ENCODE results near the gene PFKP. TPM values are rescaled to one million over a fixed set of nuclear protein-coding genes. Genes with fewer than 3 reads are reported as not detected.

PFKP gene
- total and polyA plus RNA-seq, 2 experiments from 2014 or later: 639 to 781 TPM

DNA sequence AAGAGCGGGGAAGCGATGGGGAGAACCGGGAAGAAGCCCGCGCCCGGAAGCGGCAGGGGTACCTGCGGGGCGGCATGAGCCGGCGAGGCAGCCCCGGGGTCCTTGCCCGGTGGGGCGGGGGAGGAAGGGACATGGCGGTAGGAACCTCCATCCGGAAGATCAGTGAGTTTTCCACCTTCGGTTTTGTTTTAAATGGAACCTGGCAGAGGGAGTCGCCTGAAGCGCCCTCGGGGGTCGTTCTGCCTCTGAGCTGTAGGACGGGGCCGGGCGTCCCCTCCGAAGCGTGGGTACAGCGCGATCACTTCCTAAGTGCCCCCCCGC lies 471 bp downstream of the PFKP start:
- H3K36me3 ChIP-seq: peaks cover 13% of the 10 kb centered on the region
- TF ChIP-seq, protein P1, sequence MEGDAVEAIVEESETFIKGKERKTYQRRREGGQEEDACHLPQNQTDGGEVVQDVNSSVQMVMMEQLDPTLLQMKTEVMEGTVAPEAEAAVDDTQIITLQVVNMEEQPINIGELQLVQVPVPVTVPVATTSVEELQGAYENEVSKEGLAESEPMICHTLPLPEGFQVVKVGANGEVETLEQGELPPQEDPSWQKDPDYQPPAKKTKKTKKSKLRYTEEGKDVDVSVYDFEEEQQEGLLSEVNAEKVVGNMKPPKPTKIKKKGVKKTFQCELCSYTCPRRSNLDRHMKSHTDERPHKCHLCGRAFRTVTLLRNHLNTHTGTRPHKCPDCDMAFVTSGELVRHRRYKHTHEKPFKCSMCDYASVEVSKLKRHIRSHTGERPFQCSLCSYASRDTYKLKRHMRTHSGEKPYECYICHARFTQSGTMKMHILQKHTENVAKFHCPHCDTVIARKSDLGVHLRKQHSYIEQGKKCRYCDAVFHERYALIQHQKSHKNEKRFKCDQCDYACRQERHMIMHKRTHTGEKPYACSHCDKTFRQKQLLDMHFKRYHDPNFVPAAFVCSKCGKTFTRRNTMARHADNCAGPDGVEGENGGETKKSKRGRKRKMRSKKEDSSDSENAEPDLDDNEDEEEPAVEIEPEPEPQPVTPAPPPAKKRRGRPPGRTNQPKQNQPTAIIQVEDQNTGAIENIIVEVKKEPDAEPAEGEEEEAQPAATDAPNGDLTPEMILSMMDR (IDR thresholded peaks at IDR 0.05; ENCODE audit: low read depth, low read length): no peak

GRCh38 chr10:3068201-3068967 lies 1.0 kb downstream of the PFKP start:
- peak; percentile 68 to 78 for DNase-seq (ENCODE audit: low read depth in 1 of 2, low spot score in 1 of 2)

More for the DNA sequence above, 471 bp downstream of the PFKP start:
- no peaks in the 10 kb centered on the region for H3K27me3 ChIP-seq
- DNase-seq (ENCODE audit: low read depth in 1 of 2, low spot score in 1 of 2): no peak
- no peaks in the 10 kb centered on the region for H3K9me3 ChIP-seq (ENCODE audit: low read depth)
- H3K4me3 ChIP-seq: peak overlapping the region; percentile 92
- H3K27ac ChIP-seq: peak overlapping the region; percentile 89
- peaks cover 37% of the 10 kb centered on the region for H3K4me1 ChIP-seq (ENCODE audit: low read depth)

DNA sequence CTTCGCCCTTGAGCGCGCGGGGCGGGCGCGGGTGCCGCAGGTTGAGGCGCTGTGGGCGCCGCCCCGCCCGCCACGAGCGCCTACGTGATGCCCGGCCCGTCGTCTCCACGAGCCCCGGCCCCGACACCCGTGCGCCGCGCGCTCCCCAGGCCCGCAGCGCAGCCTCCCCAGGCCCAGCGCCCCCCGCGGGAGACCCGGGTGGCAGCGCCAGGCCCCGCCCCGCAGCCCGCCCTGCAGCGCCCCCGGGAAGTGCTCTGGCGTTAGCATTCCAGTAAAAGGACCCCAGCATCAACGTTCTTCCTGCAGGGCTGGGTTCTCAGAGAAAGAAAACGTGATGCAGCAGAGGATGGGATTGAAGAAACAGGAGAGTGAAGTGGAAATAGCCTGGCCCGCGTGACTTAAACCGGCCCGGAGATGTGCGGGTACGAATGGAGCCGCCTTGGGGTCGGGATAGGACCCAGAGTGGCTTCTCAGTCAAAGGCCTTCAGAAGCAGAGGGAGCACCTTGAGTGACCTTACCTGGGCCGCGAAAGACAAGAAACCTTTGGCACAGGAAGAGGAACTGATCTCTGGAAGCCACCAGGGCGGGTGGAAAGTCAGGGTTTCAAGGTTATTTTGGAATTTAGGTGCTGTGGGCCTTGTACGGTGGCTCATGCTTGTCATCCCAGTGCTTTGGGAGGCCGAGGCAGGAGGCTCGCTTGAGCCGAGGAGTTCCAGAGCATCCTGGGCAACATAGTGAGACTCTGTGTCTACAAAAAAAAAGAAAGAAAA lies 1.8 kb downstream of the PFKP start:
- Histone ChIP-seq H3K27ac (peak overlapping the region; percentile 89), H3K4me1 (ENCODE audit: low read depth) (peaks cover 49% of the 10 kb centered on the region), H3K4me3 (peak overlapping the region; percentile 92), H3K36me3 (peaks cover 13% of the 10 kb centered on the region), H3K9me3 (ENCODE audit: low read depth) (no peaks in the 10 kb centered on the region), H3K27me3 (no peaks in the 10 kb centered on the region)
- DNase-seq (ENCODE audit: low read depth in 1 of 2, low spot score in 1 of 2): peak; percentile 40 to 66
- TF ChIP-seq, protein P1 (IDR thresholded peaks at IDR 0.05; ENCODE audit: low read depth, low read length): no peak

More at GRCh38 chr10:3068201-3068967, 1.0 kb downstream of the PFKP start:
- TF ChIP-seq, protein P1 (IDR thresholded peaks at IDR 0.05; ENCODE audit: low read depth, low read length): peak; percentile 53
- Histone ChIP-seq H3K9me3 (ENCODE audit: low read depth) (no peaks in the 10 kb centered on the region), H3K27ac (peak overlapping the region; percentile 89), H3K36me3 (peaks cover 13% of the 10 kb centered on the region), H3K4me3 (peak overlapping the region; percentile 92), H3K4me1 (ENCODE audit: low read depth) (peaks cover 42% of the 10 kb centered on the region), H3K27me3 (no peaks in the 10 kb centered on the region)

DNA sequence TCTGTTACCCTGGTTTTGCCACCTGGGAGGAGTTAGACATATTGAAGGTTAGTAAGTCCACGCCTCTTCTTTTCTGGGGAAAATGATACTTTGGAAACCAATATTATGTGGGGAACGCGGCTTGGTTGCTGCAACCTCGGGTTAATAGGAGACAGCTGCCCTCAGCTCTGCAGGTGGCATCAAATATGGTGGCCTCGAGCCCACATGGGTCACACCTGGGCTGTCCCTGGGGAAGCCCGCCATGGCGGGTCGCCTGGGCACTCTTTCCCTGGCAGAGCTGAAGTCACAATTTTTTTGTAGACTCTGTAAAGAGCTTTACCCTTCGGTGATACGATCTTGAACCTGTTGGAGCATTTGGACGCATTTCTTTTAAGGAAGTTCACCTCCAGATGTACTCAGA lies 2.5 kb downstream of the PFKP start:
- DNase-seq (ENCODE audit: low read depth in 1 of 2, low spot score in 1 of 2): no peak
- Histone ChIP-seq H3K4me3 (peak overlapping the region; percentile 92), H3K9me3 (ENCODE audit: low read depth) (no peaks in the 10 kb centered on the region), H3K36me3 (peaks cover 13% of the 10 kb centered on the region), H3K4me1 (ENCODE audit: low read depth) (peaks cover 52% of the 10 kb centered on the region), H3K27ac (no peak overlapping the region), H3K27me3 (no peaks in the 10 kb centered on the region)
- TF ChIP-seq, protein P1 (IDR thresholded peaks at IDR 0.05; ENCODE audit: low read depth, low read length): no peak

- Histone ChIP-seq H3K4me1 (ENCODE audit: low read depth) (peaks cover 45% of the 10 kb centered on the region), H3K27ac (peak overlapping the region; percentile 61), H3K4me3 (no peak overlapping the region), H3K9me3 (ENCODE audit: low read depth) (no peaks in the 10 kb centered on the region), H3K36me3 (peaks cover 13% of the 10 kb centered on the region), H3K27me3 (no peaks in the 10 kb centered on the region)
- TF ChIP-seq, protein P1 (IDR thresholded peaks at IDR 0.05; ENCODE audit: low read depth, low read length): no peak
- DNase-seq (ENCODE audit: low read depth in 1 of 2, low spot score in 1 of 2): peak in 1 of 2 donors; percentile 50
Observed at GRCh38 chr10:3071405-3072198, 4.3 kb downstream of the PFKP start.

Data from cardiac muscle cell (in vitro differentiated cells and primary cell).